OCI-LY1 (cell line): Measurements from ENCODE around the gene PDXDC1.

Experiments
- H2AFZ ChIP-seq: fragments of 200-600 bp; sonication (generic), shearing (Covaris generic); 2 replicates; pipeline ENCODE4 v1.6.0; 2014; ENCODE audit warnings: antibody characterized with exemption, mild to moderate bottlenecking, low read length
- H3F3A ChIP-seq: fragments of 200-600 bp; sonication (generic), shearing (Covaris generic); 2 replicates; pipeline ENCODE4 v1.6.0; 2014; ENCODE audit warnings: mild to moderate bottlenecking, antibody characterized with exemption, low read length, moderate library complexity; ENCODE audit not compliant: insufficient read depth
- H3K27ac ChIP-seq: fragments of 200-600 bp; sonication (generic); 2 replicates; pipeline ENCODE4 v1.5.1; 2014; ENCODE audit warnings: low read length, mixed run types, mild to moderate bottlenecking, low read depth; ENCODE audit not compliant: poor library complexity, severe bottlenecking
- H3K27me3 ChIP-seq: fragments of 200-600 bp; sonication (generic); 2 replicates; pipeline ENCODE4 v1.6.0; 2014; ENCODE audit warnings: antibody characterized with exemption, mild to moderate bottlenecking, low read length, moderate library complexity; ENCODE audit not compliant: insufficient read depth
- H3K36me3 ChIP-seq: fragments of 200-600 bp; sonication (generic); 2 replicates; pipeline ENCODE4 v1.6.1; 2014; ENCODE audit warnings: mild to moderate bottlenecking, antibody characterized with exemption, low read length, moderate library complexity, mixed read lengths; ENCODE audit not compliant: insufficient read depth
- H3K4me1 ChIP-seq: fragments of 200-600 bp; sonication (generic); 2 replicates; pipeline ENCODE4 v1.5.1; 2014; ENCODE audit warnings: mild to moderate bottlenecking, low read length, moderate library complexity; ENCODE audit not compliant: insufficient read depth, severe bottlenecking
- H3K4me2 ChIP-seq: fragments of 200-600 bp; sonication (generic), shearing (Covaris generic); 2 replicates; pipeline ENCODE4 v1.6.1; 2014; ENCODE audit warnings: low read length
- H3K4me3 ChIP-seq: fragments of 200-600 bp; sonication (generic); 2 replicates; pipeline ENCODE4 v1.5.1; 2014; ENCODE audit warnings: low read length, low read depth, mild to moderate bottlenecking, mixed read lengths; ENCODE audit not compliant: poor library complexity, severe bottlenecking
- H3K79me2 ChIP-seq: fragments of 200-600 bp; shearing (Covaris generic); 2 replicates; pipeline ENCODE4 v1.6.1; 2016; ENCODE audit warnings: mixed run types, low read length, mixed read lengths; ENCODE audit not compliant: insufficient read depth
- H3K9ac ChIP-seq: fragments of 200-600 bp; sonication (generic), shearing (Covaris generic); 2 replicates; pipeline ENCODE4 v1.6.1; 2014; ENCODE audit warnings: mild to moderate bottlenecking, low read length, mixed read lengths
- H3K9me2 ChIP-seq: fragments of 200-600 bp; sonication (generic), shearing (Covaris generic); 2 replicates; pipeline ENCODE4 v1.6.1; 2014; ENCODE audit warnings: low read depth, mild to moderate bottlenecking, low read length, mixed read lengths
- H3K9me3 ChIP-seq: fragments of 200-600 bp; shearing (Covaris generic); 2 replicates; pipeline ENCODE4 v1.6.1; 2014; ENCODE audit warnings: low read length, mixed read lengths
- H4K20me1 ChIP-seq: fragments of 200-600 bp; sonication (generic), shearing (Covaris generic); 2 replicates; pipeline ENCODE4 v1.6.0; 2016; ENCODE audit warnings: mild to moderate bottlenecking, low read length; ENCODE audit not compliant: insufficient read depth
- EZH2 ChIP-seq: fragments of 200-600 bp; sonication (generic), shearing (Covaris generic); IDR thresholded peaks from 2 replicates; pipeline ENCODE4 v1.8.0; 2017; ENCODE audit warnings: borderline replicate concordance, mixed run types, mild to moderate bottlenecking, antibody characterized with exemption, low read length, moderate library complexity, mixed read lengths
- TF ChIP-seq, protein P1 (sequence below): fragments of 200-600 bp; sonication (generic), shearing (Covaris generic); IDR thresholded peaks from 2 replicates; pipeline ENCODE4 v1.5.1; 2017; ENCODE audit warnings: mild to moderate bottlenecking, antibody characterized with exemption, low read length, moderate library complexity, mixed read lengths

PDXDC1 gene

DNA sequence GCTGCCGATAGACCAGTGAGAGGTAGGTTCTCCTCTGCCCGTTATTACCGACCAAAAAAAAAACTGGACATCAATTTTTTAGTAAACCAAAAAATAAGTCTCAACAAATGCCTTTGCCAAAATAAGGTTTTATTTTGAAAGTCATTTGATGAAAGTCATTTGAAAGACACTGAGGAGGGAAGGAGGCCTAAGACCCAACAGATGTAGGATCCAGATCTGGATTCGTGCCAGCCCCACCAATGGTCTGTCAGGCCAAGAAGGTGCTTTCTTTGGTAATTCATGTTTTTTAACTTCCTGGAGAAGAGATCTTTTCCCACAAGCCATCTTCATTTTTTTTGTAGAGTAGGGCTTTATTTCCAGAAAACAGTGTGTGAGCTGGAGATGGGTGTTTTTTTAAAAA lies 62.9 kb downstream of the PDXDC1 start:
- TF ChIP-seq, protein P1, sequence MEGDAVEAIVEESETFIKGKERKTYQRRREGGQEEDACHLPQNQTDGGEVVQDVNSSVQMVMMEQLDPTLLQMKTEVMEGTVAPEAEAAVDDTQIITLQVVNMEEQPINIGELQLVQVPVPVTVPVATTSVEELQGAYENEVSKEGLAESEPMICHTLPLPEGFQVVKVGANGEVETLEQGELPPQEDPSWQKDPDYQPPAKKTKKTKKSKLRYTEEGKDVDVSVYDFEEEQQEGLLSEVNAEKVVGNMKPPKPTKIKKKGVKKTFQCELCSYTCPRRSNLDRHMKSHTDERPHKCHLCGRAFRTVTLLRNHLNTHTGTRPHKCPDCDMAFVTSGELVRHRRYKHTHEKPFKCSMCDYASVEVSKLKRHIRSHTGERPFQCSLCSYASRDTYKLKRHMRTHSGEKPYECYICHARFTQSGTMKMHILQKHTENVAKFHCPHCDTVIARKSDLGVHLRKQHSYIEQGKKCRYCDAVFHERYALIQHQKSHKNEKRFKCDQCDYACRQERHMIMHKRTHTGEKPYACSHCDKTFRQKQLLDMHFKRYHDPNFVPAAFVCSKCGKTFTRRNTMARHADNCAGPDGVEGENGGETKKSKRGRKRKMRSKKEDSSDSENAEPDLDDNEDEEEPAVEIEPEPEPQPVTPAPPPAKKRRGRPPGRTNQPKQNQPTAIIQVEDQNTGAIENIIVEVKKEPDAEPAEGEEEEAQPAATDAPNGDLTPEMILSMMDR: no peak
- TF ChIP-seq EZH2: no peak
- H2AFZ ChIP-seq: no peak overlapping the region
- peaks cover 3% of the 10 kb centered on the region for H3K4me1 ChIP-seq
- H3K9ac ChIP-seq: no peak overlapping the region
- H3K36me3 ChIP-seq: peaks cover 89% of the 10 kb centered on the region
- no peaks in the 10 kb centered on the region for H4K20me1 ChIP-seq
- H3F3A ChIP-seq: no peaks in the 10 kb centered on the region
- H3K4me3 ChIP-seq: no peak overlapping the region
- no peak overlapping the region for H3K27ac ChIP-seq
- H3K4me2 ChIP-seq: no peak overlapping the region
- H3K79me2 ChIP-seq: no peaks in the 10 kb centered on the region
- no peaks in the 10 kb centered on the region for H3K9me3 ChIP-seq
- no peaks in the 10 kb centered on the region for H3K27me3 ChIP-seq
- no peaks in the 10 kb centered on the region for H3K9me2 ChIP-seq

DNA sequence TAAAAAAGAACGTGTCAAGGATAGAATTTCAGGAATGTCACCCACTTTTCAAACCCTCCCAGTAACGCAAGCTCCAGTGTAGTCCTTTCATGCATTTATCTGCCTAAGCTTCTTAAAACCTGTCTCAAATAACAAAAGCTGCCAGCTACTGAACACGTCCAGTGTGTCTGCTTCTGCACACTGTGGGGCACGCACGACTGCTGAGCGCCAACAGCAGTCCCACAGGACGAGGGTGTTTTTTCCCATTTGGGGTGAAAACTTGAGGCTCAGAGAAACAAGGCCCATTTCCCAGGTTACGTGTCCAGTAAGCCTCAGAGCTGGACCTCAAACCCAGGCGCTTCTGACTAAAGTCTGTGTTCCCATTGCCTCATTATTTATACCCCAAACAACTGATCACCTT lies 63.9 kb downstream of the PDXDC1 start:
- no peak for TF ChIP-seq EZH2
- TF ChIP-seq, protein P1: no peak
- peaks cover 80% of the 10 kb centered on the region for H3K36me3 ChIP-seq
- H3K9me3 ChIP-seq: no peaks in the 10 kb centered on the region
- H2AFZ ChIP-seq: no peak overlapping the region
- H3F3A ChIP-seq: no peaks in the 10 kb centered on the region
- no peak overlapping the region for H3K4me2 ChIP-seq
- H3K4me1 ChIP-seq: no peaks in the 10 kb centered on the region
- H3K79me2 ChIP-seq: no peaks in the 10 kb centered on the region
- H3K27ac ChIP-seq: no peak overlapping the region
- H3K4me3 ChIP-seq: no peak overlapping the region
- H3K9me2 ChIP-seq: no peaks in the 10 kb centered on the region
- H3K27me3 ChIP-seq: no peaks in the 10 kb centered on the region
- H3K9ac ChIP-seq: no peak overlapping the region
- no peaks in the 10 kb centered on the region for H4K20me1 ChIP-seq

DNA sequence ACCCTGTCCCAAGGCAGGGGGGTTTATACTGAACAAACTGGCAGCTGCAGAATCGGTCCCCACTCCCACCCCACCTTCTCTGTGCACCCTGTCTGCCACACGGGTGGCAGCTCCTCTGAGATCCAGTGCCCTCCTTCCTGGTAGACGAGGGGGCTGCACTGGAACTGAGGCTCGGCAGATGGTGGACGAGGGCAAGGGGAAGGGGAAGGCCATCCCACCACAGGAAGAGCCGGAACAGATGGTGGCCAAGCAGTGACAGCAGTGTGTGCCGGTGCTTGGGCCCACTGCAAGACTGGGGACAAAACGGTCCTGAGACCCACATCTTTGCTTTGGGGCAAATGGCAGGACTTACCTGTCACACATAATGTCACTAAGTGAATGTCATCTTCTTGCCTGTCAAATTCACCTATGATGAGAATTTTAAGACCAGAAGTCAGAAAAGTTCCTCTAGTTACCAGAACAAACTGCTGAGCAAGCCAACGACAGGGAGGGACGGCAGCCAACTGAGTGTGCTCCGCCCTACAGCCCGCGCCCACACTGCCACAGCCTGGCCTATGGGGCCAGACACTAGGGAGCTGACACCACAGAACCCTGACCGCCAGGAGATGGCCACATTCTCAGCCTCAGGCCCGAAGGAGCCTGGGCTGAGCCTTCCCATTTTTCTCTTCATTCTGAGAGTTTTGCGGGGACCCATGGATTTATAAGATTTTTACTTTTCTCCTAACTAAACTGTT lies 66.6 kb downstream of the PDXDC1 start:
- no peak overlapping the region for H3K4me2 ChIP-seq
- H2AFZ ChIP-seq: no peak overlapping the region
- H3K79me2 ChIP-seq: no peaks in the 10 kb centered on the region
- no peak overlapping the region for H3K9ac ChIP-seq
- no peak for TF ChIP-seq EZH2
- TF ChIP-seq, protein P1: no peak
- no peaks in the 10 kb centered on the region for H3K9me2 ChIP-seq
- H3K4me3 ChIP-seq: no peak overlapping the region
- no peaks in the 10 kb centered on the region for H3K4me1 ChIP-seq
- H3F3A ChIP-seq: no peaks in the 10 kb centered on the region
- H4K20me1 ChIP-seq: no peaks in the 10 kb centered on the region
- H3K27ac ChIP-seq: no peak overlapping the region
- H3K36me3 ChIP-seq: peaks cover 59% of the 10 kb centered on the region
- H3K9me3 ChIP-seq: no peaks in the 10 kb centered on the region
- H3K27me3 ChIP-seq: no peaks in the 10 kb centered on the region
